GM10266 (cell line): ENCODE measurements around the gene RAD51AP1.

Experiments used
- DNase-seq: peaks from one replicate; pipeline ENCODE4 v3.0.0; 2012; ENCODE audit errors: extremely low spot score
- CTCF ChIP-seq: IDR thresholded peaks from 2 replicates; pipeline ENCODE4 v1.5.1; 2012; ENCODE audit warnings: mild to moderate bottlenecking, low read depth; ENCODE audit not compliant: control insufficient read depth, insufficient read depth; ENCODE audit errors: missing control alignments

RAD51AP1 gene

GRCh38 chr12:4538207-4539160 is at the start of gene RAD51AP1:
Gene RAD51AP1, plus strand, starts transcription at chr12:4538890. Its CDS starts 50 bp downstream, at chr12:4538940.
- TF ChIP-seq CTCF = no peak
- peak; percentile 90 for DNase-seq

- no peak for DNase-seq
- no peak for TF ChIP-seq CTCF
These were observed 49.1 kb upstream of the RAD51AP1 start for GRCh38 chr12:4489556-4489955.

- DNase-seq = no peak
- TF ChIP-seq CTCF = no peak
These were observed 47.7 kb upstream of the RAD51AP1 start for GRCh38 chr12:4490973-4491372.

GRCh38 chr12:4496145-4496838 is 42.4 kb upstream of the RAD51AP1 start:
- no peak for TF ChIP-seq CTCF
- DNase-seq = peak; percentile 36

- no peak for TF ChIP-seq CTCF
- DNase-seq = no peak
These were observed 39.5 kb upstream of the RAD51AP1 start for GRCh38 chr12:4499186-4499585.

DNA sequence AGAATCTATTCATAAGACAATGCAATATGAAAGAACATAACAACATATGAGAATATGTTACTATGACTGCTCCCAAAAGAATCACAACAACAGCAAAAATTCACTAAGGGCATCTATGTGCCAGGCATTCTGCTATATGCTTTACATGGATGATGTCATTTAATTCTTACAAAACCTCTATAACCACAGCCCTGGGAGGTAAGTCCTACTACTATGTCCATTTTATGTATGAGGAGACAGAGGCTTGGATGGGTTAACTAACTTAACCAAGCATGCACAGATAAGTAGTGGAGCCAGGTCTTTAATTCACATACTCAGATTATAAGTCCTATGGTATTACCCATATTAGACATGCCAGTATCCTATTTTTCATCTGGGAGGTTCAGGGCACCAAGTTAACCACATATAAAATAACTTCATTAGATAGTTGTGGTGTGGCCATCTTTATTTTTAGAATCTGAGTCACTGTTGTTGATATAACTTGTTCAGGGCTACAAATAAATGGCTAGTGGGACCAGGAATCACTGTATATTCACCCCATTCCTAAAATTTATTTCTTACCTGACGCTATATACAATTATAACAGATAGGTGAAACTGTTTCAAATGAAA is 33.2 kb upstream of the RAD51AP1 start:
- TF ChIP-seq CTCF = no peak
- no peak for DNase-seq
